Measurements from ENCODE around the gene ANKRD65.

GRCh38 chr1:1463312-1463711 lies 42.2 kb upstream of the ANKRD65 start:
- TF ChIP-seq, protein P1, sequence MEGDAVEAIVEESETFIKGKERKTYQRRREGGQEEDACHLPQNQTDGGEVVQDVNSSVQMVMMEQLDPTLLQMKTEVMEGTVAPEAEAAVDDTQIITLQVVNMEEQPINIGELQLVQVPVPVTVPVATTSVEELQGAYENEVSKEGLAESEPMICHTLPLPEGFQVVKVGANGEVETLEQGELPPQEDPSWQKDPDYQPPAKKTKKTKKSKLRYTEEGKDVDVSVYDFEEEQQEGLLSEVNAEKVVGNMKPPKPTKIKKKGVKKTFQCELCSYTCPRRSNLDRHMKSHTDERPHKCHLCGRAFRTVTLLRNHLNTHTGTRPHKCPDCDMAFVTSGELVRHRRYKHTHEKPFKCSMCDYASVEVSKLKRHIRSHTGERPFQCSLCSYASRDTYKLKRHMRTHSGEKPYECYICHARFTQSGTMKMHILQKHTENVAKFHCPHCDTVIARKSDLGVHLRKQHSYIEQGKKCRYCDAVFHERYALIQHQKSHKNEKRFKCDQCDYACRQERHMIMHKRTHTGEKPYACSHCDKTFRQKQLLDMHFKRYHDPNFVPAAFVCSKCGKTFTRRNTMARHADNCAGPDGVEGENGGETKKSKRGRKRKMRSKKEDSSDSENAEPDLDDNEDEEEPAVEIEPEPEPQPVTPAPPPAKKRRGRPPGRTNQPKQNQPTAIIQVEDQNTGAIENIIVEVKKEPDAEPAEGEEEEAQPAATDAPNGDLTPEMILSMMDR (IDR thresholded peaks at IDR 0.05) = no peak
- TF ChIP-seq POLR2A (IDR thresholded peaks at IDR 0.05) = no peak
